HG03045 (cell line): ENCODE data around the gene PLAC9.

Source experiments
- ATAC-seq: cut with Tn5 transposase; IDR thresholded peaks from one replicate; pipeline ENCODE4 v1.9.1; 2021; ENCODE audit warnings: mild to moderate bottlenecking, moderate library complexity; ENCODE audit not compliant: unreplicated experiment

The PLAC9 gene

GRCh38 chr10:80177781-80178636, 45.5 kb downstream of the PLAC9 start:
- no peak for ATAC-seq

- no peak for ATAC-seq
Observed at GRCh38 chr10:80182986-80183385, 50.5 kb downstream of the PLAC9 start.

GRCh38 chr10:80183436-80183835, 50.9 kb downstream of the PLAC9 start:
- ATAC-seq, result no peak

- ATAC-seq, result no peak
Observed at GRCh38 chr10:80184291-80184690, 51.8 kb downstream of the PLAC9 start.

- no peak for ATAC-seq
Observed at GRCh38 chr10:80185578-80186299, 53.2 kb downstream of the PLAC9 start.

- ATAC-seq, result no peak
Observed at GRCh38 chr10:80186364-80187012, 54.0 kb downstream of the PLAC9 start.

- no peak for ATAC-seq
Observed at GRCh38 chr10:80187060-80187459, 54.5 kb downstream of the PLAC9 start.

GRCh38 chr10:80187465-80188409, 55.2 kb downstream of the PLAC9 start:
- ATAC-seq, result peak; percentile 80

- no peak for ATAC-seq
Observed at GRCh38 chr10:80188713-80189112, 56.2 kb downstream of the PLAC9 start.

GRCh38 chr10:80191589-80192270, 59.2 kb downstream of the PLAC9 start:
- ATAC-seq, result no peak

GRCh38 chr10:80192553-80192952, 60.0 kb downstream of the PLAC9 start:
- no peak for ATAC-seq

- ATAC-seq, result no peak
Observed at GRCh38 chr10:80194373-80195045, 62.0 kb downstream of the PLAC9 start.
